NCI-H1436 treated with DMSO at 0.1 percent for 48 hours (cell line): Measurements from ENCODE around the gene TANC1.

Experiments
- DNase-seq: peaks from one replicate; lab custom pipeline; 2025; lab: John Stamatoyannopoulos, UW

Gene TANC1

DNA sequence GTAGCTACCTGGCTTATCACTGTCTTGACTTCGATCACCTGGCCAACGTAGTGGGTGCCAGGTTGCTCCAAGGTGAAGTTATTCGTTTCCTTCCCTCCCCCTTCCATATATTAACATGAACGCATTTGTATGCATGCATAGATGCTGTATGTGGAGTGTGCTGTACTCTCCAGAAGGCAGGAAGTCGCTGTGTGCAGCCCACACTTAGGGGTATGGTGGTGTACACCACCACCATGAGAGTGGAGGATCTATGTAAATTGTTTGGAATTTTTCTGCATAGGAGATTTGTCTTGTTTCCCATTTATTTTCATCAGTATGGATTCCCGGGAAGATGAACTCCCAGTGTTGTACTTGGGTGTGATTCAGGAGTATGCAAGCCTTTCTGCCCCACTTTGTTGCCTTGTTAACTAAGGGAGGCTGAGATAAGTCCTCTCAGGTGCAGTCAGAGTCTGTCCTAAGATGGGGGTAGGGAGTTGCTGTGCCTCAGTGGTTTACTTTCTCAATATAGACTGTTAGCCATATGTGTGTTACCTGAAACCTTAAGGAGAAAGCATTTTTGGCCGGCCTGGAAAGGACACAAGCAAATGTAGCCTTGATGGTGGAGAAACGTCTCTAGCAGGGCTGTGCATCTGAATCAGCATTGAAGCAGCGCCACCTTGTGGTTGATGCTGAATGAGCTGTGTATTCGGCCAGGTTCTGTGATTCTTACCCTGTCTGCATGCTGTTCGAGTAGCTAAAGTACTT is 149.8 kb downstream of the TANC1 start:
- peak; percentile 59 for DNase-seq

DNA sequence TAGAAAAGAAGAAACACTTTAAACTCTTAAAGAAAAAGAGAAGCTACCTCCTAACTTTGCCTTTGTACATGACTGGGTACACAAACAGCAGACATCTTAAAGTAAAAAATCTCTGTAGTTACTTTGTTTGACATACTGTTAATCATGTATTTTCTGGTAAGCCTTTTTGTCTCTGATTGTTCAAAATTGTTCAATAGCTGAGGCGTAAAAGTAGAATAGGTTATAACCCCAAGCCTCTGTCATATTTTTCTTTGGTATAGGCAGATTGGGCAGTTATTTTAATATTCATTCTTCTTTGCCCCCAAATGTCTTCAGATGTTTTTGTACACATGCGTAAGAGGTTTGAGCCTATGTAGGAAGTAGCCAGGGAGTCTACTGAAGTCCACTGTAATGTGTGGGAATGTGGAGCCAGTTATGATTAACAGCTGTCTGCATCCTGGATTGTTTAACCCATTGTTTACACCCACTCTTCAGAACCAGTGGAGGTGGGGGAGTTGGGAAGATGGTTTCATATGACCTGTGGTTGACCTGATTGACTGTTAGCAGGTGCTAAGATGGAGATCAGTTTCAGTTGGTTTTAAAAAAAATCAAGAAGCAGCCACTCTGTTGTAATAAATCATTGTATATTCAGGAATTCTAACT is 150.5 kb downstream of the TANC1 start:
- no peak for DNase-seq

DNA sequence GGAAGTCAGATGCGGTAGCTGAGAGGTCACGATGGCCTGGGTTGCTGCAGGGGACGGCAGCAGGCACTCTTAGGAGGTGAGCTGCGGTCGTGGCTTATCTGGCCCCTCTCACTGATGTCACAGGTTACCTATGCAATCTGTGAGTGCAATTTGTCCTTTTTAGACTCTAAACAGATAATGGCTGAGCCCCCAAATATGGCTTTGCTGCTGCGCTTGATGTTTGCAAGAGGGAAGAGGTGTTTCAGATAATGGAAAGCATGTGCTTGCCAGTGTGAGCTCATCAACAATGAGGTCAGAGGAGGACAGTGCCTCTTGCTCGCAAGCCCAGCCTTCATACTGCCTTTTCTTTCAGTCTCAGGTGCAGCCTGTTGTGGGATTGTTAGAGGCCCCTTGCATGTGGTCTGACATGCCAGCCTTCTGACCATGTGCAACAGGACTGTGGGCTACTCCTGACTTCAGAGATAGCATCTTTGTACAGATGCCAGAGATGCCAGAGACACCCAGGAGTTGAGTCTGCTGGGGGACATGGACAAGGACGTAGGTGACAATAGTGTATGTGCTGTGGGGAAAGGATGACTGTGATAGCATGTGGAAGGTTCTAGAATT is 151.3 kb downstream of the TANC1 start:
- DNase-seq = no peak

DNA sequence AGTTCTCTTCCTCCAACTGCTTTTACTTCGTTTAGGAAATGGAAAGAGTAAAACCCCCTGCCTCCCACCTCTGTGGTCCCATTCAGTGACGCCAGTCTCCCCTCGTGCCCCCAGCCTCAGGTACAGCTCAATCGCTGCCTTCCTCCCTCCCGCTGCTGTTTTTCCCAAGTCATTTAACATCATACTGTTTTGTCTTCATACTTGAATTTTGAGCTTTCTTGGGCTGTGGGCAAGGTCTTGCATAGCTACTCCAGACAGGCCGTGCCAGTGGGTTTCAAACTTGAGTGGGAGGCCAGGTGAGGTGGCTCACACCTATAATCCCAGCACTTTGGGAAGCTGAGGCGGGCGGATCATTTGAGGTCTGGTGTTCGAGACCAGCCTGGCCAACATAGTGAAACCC is 155.3 kb downstream of the TANC1 start:
- DNase-seq = no peak

DNA sequence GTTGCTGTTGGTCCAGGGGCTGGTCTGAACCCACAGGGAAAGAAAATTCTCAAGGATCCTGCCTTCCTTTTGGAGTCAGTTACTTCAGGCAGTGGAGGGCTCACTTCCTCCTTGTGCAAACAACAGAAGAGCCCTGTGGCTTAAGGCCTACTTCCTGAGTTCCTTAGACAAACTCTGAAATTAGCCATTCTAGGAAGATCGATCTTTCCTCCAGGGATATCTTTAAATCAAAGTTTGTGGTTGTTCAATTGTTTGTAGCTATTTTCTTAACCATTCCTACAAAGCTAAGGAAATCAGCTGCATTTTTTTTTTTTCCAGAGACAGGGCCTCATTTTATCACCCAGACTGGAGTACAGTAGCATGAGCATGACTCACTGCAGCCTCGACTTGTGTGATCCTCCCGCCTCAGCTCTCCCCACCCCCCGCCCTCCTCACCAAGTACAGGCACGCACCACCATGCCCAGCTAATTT is 156.0 kb downstream of the TANC1 start:
- no peak for DNase-seq

DNA sequence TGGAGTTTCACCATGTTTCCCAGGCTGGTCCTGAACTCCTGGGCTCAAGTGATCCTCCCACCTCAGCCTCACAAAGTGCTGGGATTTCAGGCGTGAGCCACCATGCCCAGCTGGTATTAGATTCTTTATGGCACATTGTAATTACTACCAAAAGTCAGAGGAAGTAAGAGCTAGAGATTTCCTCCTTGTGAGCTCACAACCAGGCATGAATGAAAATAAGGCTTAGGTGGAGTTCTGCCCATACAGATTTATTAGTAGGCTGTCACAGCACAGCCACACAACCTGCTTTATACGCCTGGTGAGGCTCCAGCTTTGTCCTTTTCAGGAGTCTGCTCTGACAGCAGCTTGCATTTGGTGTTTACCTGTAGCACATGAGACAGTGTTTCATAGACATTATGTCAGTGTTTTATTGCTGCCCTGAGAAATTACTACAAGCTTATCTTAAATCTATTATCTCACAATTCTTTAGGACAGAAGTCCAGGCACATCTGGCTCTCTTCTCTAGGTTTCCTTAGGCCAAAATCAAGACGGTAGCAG is 156.6 kb downstream of the TANC1 start:
- DNase-seq = no peak

DNA sequence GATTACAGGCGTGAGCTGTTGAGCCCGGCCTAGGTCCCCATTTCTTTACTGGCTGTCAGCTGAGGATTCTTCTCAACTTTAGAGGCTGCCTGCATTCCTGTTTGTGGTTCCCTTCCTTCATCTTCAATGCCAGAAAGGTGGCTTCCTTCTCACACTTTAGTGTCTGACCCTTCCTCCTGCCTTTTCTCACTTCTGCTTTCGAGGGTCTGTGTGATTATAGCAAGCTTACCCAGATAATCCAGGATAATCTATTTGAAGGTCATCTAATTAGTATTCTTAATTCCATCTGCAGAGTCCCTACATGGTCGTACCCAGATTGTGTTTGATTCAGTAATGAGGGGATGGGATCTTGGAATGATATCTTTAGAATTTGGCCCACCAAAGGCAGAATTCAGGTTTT is 157.4 kb downstream of the TANC1 start:
- no peak for DNase-seq

DNA sequence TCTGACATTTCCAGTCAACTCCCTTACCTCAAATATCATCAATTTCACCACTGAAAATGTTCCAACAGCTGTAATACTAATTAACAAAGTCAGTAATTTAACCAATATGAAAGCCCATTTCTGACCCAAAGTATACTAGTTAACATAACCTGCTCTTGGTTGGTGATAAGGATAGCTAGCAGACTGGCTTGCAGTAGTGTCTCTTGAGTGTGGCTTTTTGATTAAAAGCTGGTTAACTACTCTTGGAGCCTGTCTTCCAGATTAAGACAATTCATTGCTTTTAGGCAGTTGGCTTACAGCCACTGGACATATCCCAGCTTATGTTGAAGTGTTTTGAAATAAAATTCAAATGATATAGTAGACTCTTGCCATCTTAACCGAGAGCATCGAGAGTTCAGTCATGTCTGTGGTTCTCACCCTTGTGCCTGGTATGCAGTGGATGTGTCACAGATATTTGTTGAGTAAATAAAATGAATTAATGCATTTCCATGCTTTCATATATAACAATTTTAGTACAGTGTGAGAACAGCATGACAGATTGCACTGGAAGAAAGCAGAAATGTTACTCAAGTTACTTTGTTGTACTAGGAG is 158.1 kb downstream of the TANC1 start:
- no peak for DNase-seq

DNA sequence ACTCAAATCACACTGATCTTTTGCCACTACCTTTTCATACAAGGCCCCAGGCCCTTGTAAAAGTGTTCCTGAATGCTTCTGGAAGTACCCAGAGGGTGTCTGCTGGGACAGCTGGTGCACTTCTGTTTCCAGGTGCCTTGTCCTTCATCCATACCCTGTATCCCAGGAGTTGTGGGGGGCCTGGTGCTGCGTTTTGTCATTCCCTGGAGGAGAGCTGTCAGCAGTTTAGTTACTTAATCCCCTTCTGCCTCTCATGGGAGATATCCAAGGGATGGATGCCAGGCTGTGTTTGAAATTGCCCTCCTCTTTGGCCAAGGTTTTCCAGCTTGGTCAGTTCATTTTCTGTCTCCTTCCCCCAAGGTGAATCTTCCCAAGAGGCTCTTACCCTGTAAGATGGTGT is 159.8 kb downstream of the TANC1 start:
- no peak for DNase-seq

DNA sequence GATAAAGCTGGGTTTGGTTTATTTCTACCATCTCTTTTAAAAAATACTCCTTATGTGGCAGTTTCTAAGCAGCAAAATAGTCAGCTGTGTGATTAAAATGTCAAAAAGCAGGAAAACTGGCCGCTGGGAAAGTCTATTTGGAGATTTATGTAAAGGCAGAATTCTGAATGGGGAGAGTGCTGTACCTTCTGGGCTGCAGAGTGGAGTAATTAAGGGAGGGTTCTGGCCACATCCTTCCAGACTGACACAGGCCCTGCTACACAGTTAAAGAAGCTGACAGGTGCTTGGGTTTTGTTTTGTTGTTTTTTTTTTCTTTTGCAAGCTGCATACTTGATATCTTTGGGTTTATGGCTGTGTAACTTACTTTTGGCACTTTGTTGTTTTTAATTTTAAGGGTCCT is 160.8 kb downstream of the TANC1 start:
- no peak for DNase-seq

DNA sequence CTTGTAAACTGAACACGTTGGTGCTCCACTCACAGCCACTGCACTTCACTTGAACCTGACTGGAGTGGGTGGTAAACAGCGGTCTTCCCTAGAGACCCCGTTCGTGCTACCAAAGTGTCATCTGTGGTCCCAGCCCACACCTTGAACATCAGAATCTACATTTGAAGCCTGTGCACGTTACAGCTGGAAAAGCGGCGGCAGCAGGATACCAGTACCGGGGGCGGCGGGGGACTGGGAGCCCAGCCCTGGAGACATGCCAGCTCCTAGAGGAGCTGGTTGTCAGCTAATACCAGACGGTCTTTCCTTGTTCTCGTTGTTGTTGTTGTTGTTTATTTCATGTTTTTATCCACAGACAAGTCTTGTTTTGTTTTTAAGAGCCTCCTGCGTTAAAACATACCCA is 161.4 kb downstream of the TANC1 start:
- no peak for DNase-seq

DNA sequence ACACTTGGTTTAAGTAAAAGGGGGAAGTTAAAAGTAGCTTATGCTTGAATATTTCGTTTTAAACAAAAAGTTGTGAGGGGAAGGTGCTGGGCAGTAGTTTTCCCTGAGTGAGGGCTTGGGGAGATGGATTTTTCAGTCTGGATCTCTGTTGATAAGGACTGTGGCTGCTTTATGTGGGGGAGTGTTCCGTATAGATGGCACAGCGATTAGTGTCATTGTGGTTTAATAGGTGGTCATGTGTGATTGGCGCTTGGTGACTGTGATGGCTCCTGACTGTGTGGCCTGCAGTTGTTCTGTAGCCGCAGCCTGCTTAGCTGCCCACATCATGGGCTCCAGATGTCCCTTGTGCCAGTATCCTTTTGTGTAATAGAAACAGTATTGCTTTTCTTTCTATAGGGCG is 161.9 kb downstream of the TANC1 start:
- DNase-seq = no peak

DNA sequence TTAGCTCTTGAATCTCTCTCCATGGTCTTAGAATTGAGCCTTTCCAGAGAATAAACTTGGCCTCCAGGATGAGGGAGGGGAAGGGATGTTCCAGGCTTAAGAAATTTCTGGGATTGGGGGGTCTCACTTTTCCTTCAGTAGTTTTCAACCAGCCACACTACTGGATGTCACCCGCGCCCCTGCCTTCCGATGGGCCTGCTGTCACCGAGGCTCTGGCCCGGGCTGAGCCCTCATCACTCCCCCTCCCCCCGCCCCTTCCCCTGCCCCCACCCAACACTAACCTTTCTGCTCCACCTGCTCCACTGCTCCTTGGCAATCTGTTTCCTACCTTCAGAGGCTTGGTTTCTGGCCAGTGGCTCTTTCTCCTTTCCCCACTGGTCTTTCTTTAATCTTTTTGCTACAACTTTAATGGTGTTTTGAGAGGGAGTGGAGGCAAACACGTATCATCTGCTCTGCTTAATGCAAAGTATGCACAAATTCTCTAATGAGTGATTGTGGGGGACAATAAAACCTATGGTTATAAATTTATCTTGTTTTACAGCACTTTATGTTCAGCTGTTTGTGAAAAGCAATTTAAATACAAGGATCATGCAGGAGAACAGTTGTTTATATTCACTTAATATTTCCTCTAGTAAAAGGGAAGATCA is 162.9 kb downstream of the TANC1 start:
- no peak for DNase-seq

DNA sequence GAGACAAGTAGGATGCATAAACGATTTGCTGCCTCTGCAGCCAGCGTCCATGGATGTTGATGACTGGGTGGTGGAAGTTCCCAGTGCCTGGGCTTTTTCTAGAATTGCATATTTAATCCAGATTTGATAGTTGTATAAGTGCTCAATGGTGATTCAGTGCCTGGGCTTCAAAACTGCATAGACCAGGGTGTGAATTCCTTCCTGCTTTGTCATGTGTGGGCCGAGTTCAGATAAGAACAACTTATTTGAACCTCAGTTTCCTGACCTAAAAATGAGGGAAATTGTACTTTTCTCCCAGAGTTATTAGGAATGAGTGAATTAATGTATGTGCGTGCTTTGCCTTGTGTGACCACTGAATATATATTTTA is 163.5 kb downstream of the TANC1 start:
- DNase-seq = no peak

DNA sequence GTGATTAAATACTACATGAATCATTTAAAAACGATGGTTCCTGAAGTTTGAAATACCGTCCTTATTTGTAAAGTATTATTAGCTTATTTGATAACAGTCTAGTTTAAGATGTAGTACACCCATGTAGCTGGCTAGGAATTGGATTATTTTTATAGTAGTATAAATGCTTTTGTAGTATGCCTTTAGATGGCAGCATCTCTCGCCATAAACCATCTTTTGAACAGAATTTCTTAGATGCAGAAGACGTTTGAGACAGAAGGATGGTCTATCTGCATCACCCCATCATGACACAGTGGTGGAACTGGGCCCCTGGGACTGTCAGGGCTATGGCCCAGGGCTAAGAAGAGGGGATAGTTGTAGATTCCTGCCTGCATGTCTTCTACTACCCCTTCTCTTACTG is 165.4 kb downstream of the TANC1 start:
- no peak for DNase-seq

DNA sequence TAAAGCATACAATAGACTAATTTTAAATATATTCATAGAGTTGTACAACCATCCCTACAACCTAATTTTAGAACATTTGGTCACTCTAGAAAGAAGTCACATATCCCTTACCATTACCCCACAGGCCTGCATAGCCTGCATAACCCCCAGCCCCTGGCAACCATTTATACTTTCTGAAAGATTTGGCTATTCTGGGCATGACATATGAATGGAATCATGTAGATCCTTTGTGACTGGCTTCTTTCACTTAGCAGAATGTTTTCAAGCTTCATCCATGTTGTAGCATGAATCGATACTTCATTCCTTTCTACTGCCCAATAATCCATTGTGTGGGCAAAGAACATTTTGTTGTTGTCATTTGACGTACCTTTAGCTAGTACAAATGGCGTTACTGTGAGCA is 166.5 kb downstream of the TANC1 start:
- DNase-seq = no peak

DNA sequence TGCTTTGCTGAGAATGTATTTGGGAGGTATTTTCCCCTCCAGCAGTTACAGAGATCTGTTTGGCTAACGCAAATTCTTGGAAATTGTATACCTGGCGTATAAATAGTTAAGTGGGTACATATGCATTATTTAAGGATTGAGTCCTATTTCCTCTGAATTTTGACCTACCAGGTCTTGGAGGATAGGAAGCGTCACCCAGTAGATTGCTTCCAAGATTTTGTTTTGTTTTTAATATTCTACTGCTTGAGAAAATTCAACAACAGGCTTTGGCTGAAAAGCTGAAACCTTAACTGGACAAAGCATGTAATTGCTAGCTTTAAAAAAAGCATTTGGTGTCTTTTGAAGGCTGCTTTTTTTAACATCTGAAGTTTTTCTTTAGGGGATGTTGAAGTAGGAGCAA is 168.0 kb downstream of the TANC1 start:
- DNase-seq = no peak

DNA sequence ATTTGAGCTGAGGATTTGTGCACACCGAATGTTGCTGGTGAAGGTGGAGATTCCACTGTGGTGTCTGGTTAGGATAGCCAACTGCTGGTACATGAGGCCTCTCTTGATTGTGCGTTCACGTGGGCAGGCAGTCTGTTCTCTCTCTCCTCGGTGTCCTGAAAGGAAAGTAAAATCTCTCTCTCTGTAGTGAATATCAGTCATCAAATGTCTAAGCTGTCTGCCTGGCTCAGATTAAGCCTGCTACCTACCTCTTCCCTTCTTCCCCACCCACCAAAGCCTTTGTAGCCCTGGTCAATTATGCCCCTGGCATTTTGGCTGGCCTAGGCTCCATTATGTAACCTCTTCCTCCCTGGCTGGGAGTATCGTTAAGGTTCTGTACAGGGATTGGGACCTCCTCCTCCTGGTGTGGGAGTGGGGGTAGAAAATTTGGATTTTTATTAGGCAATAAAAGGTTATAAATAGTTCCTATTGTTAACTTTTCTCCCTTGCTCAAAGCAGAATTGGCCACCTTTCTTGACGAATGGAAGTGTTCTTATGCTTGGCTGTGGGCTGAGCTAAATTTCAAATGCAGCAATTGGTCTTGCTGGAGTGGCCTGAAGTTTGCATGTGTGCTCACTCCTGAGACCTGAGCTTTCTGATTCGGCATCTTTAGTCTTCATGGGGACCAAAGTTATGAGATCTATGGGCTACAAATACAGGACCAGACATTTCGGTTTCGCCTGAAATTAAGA is 169.2 kb downstream of the TANC1 start:
- no peak for DNase-seq

DNA sequence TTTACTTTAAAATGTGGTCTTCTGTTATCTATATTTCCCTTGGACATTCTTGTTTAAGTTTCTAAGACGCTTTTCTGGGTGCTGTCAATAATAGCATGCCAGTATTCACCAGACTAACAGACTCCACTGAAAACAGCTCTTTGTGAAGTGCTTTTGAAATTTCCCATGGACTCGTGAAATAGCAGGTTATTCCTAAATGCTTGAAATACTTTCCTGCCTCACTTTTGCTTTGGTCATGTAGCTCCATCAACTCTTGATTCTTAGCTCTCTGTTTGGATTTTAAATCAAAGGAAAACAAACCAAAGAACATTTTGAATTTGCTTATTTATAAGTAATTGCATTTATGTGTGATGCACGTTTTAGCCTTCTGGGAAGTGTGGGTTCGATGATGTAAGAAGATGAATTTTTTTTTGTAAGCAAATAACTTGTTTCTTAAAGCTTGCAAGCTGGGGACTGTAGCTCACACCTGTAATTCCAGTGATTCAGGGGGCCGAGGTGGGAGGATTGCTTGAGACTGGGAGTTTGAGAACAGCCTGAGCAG is 170.3 kb downstream of the TANC1 start:
- DNase-seq = no peak

DNA sequence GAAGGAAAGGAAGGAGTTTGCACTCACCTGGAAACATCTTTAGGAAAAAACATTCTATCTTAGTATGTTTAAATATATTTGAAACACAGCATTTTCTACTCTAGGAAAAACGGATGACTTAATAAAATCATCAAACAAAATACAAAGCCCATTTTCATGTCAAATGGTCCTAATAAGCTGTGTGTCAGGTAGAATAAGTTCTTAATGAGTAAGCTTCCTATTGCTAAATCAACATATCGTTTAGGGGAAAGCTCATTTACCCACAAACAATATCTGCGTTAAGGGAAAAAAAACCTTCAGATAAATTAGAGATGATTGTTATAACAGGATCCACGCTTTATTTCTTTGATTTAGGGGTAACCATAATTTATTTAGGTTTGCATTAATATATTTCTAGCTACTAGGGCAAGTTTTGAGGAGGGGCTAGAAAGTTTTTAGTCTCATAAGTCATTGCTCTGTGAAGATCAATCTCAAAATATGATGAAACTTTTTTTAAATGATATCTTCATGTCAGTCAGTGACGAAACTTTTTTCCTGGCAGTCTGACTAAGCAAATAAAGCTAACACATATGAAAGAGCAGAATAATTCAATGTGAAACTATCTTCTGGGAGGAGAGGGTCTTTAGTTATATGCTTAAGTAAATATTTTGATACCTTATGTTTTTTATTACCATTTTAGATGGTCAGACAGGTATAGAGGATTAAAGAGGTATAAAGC is 170.9 kb downstream of the TANC1 start:
- DNase-seq = no peak
